ENCODE data around the gene MYADML2. TPM values are rescaled to one million over a fixed set of nuclear protein-coding genes. Genes with fewer than 3 reads are reported as not detected.

The MYADML2 gene
- total RNA-seq, 1 experiment from 2014 or later: 0.22 TPM

DNA sequence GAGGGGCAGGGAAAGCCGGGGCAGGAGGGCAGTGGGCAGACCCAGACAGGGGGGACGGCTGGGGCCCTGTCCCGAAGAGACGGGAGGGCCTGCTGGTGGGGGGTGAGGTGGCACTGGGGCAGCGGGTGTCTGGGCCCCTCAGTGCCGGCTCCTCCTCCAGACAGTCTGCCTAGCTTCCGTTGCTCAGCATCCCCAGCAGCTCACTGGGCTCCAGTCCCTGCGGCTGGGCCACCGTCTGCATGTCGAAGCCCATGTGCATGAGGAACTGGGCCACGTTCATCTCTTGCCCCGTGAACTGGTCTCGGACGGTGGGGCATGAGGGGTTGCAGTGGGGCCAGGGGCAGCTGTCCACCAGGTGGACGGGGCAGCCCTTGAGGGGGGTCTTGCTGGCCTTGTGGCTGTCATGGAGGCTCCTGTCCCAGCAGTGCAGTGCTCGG, 5.8 kb upstream of the MYADML2 start:
- Histone ChIP-seq H3K56ac (ENCODE audit: insufficient read length, low read depth, low read length) (no peak overlapping the region), H2BK20ac (ENCODE audit: low read depth, low read length, poor library complexity, severe bottlenecking) (no peak overlapping the region), H3K27ac (ENCODE audit: insufficient read length, low read depth, low read length) (no peak overlapping the region), H2BK15ac (ENCODE audit: low read depth, low read length) (no peak overlapping the region), H3K27me3 (ENCODE audit: insufficient read depth, low read length) (peaks cover 1% of the 10 kb centered on the region; the same call in 1 of the 2 replicates), H3K18ac (ENCODE audit: insufficient read length, low read depth, low read length) (no peak overlapping the region), H3K23me2 (ENCODE audit: insufficient read length, low read depth, low read length, poor library complexity, severe bottlenecking) (no peaks in the 10 kb centered on the region), H4K5ac (ENCODE audit: insufficient read length, low read depth, low read length) (no peak overlapping the region), H2AK5ac (ENCODE audit: insufficient read length, low read length) (no peak overlapping the region), H3K14ac (ENCODE audit: insufficient read depth, low read length) (no peak overlapping the region; the same call in 1 of the 2 replicates), H2AFZ (ENCODE audit: low read length) (no peak overlapping the region), H2BK12ac (ENCODE audit: insufficient read length, low read depth, low read length) (no peak overlapping the region), H3K9ac (ENCODE audit: extremely low read depth, insufficient read length, low read length) (no peak overlapping the region), H3K23ac (ENCODE audit: insufficient read length, low read depth, low read length) (no peak overlapping the region), H3K4me2 (ENCODE audit: insufficient read depth, insufficient read length, low read length) (no peak overlapping the region), H3K79me1 (ENCODE audit: insufficient read depth, low read depth, low read length, poor library complexity, severe bottlenecking) (no peaks in the 10 kb centered on the region), H3K9me3 (ENCODE audit: control insufficient read depth, low read depth, low read length) (no peaks in the 10 kb centered on the region), H3K79me2 (ENCODE audit: insufficient read depth, low read length) (no peaks in the 10 kb centered on the region), H2BK120ac (ENCODE audit: low read depth, low read length, poor library complexity, severe bottlenecking) (no peak overlapping the region), H3K4me1 (ENCODE audit: insufficient read depth, low read length) (no peaks in the 10 kb centered on the region), H2BK5ac (ENCODE audit: insufficient read length, low read length) (no peak overlapping the region), H4K20me1 (ENCODE audit: control insufficient read depth, insufficient read depth, insufficient read length) (no peaks in the 10 kb centered on the region), H4K91ac (ENCODE audit: insufficient read length, low read depth, low read length) (no peak overlapping the region), H3T11ph (ENCODE audit: low read length) (no peak overlapping the region), H3K4ac (ENCODE audit: low read depth, low read length) (no peak overlapping the region), H4K8ac (replicated peaks; ENCODE audit: insufficient read length, low read depth, low read length) (no peak overlapping the region)
- Mint-ChIP-seq H3K36me3 (ENCODE audit: insufficient read depth in 1 of 3, low read depth in 3 of 3) (no peaks in the 10 kb centered on the region), H3K27ac (no peak overlapping the region; a peak in 1 of 7 replicates), H3K4me3 (no peak overlapping the region), H3K4me1 (peaks cover 0 to 8% of the 10 kb centered on the region in 2 experiments; a peak in 1 of 4 replicates), H3K27me3 (ENCODE audit: low read depth) (peaks cover 54% of the 10 kb centered on the region), H3K9me3 (no peaks in the 10 kb centered on the region)
- TF ChIP-seq, protein P1, sequence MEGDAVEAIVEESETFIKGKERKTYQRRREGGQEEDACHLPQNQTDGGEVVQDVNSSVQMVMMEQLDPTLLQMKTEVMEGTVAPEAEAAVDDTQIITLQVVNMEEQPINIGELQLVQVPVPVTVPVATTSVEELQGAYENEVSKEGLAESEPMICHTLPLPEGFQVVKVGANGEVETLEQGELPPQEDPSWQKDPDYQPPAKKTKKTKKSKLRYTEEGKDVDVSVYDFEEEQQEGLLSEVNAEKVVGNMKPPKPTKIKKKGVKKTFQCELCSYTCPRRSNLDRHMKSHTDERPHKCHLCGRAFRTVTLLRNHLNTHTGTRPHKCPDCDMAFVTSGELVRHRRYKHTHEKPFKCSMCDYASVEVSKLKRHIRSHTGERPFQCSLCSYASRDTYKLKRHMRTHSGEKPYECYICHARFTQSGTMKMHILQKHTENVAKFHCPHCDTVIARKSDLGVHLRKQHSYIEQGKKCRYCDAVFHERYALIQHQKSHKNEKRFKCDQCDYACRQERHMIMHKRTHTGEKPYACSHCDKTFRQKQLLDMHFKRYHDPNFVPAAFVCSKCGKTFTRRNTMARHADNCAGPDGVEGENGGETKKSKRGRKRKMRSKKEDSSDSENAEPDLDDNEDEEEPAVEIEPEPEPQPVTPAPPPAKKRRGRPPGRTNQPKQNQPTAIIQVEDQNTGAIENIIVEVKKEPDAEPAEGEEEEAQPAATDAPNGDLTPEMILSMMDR (conservative IDR thresholded peaks at IDR 0.05): no peak
- DNase-seq: no peak
- no CpG with 5 or more reads among the region's 16 CpGs for WGBS (ENCODE audit: extremely low coverage, insufficient read length, low lambda C conversion rate)

Data from H9 (cell line).